Subcutaneous adipose tissue (tissue), 4 donors: ENCODE data around the gene SLC7A10. TPM values are rescaled to one million over a fixed set of nuclear protein-coding genes. Genes with fewer than 3 reads are reported as not detected.

Experiments
- CTCF ChIP-seq: fragments of 450-650 bp; IDR thresholded peaks from one replicate; pipeline ENCODE4 v1.5.1; 2016; ENCODE audit warnings: low read depth, mild to moderate bottlenecking, control low read depth, antibody characterized with exemption, moderate library complexity
- total RNA-seq, 4 donors: library from RNA; depleted of rRNA; stranded (reverse); fragments of >200 nt; gene quantifications; one replicate each; pipeline ENCODE4 v1.1.0, GENCODE V29; 2016

Gene SLC7A10
- total RNA-seq, 4 donors from 2014 or later, result 1.5 to 130 (median 13.0) TPM

GRCh38 chr19:33206261-33207039 lies 19.2 kb downstream of the SLC7A10 start:
- TF ChIP-seq CTCF, result no peak

- TF ChIP-seq CTCF, result no peak
Measured at GRCh38 chr19:33205531-33206260, 20.0 kb downstream of the SLC7A10 start.

- no peak for TF ChIP-seq CTCF
Measured at GRCh38 chr19:33205110-33205509, 20.5 kb downstream of the SLC7A10 start.

GRCh38 chr19:33204136-33204973 lies 21.3 kb downstream of the SLC7A10 start:
- no peak for TF ChIP-seq CTCF

GRCh38 chr19:33203529-33203928 lies 22.1 kb downstream of the SLC7A10 start:
- no peak for TF ChIP-seq CTCF

- TF ChIP-seq CTCF, result no peak
Measured at GRCh38 chr19:33202546-33203507, 22.8 kb downstream of the SLC7A10 start.
